NCI-H1930 (cell line): Measurements from ENCODE around the gene GRID2.

Experiments
- DNase-seq, 2 experiments: peaks; one replicate each; lab custom pipeline; 2025; lab: John Stamatoyannopoulos, UW

GRID2 gene

GRCh38 chr4:92679149-92679548, 375.4 kb downstream of the GRID2 start:
- no peak for DNase-seq

DNA sequence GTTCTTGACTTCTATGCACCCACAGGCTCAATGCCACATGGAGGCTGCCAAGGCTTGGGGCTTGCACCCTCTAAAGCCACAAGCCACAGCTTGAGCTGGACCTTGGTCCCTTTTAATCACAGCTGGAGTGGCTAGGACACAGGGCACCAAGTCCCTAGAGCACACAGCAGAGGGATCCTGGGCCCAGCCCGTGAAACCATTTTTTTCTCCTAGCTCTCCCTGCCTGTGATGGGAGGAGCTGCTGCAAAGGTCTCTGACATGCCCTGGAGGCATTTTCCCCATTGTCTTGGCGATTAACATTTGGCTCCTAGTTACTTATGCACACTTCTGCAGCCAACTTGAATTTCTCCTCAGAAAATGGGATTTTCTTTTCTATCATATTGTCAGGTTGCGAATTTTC, 410.9 kb downstream of the GRID2 start:
- DNase-seq = no peak

DNA sequence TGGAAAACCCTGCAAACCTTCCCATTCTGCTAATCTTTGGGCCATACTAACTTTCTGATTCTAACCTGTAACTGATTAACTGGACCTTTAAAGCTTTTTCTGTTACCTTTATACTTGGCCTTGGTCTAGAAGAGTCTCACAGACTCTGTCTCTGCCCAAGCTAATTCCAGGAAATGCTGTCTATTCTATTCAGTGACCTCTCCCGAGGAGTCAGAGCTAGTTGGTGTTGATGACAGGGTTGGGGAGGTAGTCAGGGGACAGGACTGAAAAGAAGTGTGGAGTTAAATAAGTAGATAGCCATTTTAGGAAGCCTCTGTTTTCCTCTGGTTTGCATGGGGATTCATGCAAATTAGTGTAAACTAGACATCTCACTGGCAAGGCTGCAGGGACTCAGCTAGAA, 429.5 kb downstream of the GRID2 start:
- DNase-seq = no peak

GRCh38 chr4:92735025-92735665, 431.4 kb downstream of the GRID2 start:
- DNase-seq = no peak

DNA sequence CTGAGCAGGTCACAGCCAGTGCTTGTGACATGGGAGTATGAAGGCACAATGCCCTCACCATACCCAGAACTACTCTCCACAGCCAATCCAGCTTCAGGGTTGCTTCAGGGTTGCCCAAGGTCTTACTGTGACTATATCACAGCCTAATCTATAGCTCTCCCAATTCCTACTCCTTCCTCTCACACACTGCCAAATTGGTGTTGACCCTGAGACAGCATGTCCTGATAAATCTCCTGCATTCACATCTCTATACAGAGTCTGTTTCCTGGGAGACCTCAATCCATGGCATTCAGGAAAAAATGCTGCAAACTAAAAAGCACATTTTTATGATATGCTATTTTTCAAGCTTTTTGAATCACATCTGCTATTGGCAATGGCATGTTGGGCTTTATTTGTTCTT, 456.7 kb downstream of the GRID2 start:
- DNase-seq = no peak

- no peak for DNase-seq
Observed at GRCh38 chr4:92776080-92776479, 472.3 kb downstream of the GRID2 start.

- DNase-seq = no peak
Observed at GRCh38 chr4:92789741-92790140, 486.0 kb downstream of the GRID2 start.

DNA sequence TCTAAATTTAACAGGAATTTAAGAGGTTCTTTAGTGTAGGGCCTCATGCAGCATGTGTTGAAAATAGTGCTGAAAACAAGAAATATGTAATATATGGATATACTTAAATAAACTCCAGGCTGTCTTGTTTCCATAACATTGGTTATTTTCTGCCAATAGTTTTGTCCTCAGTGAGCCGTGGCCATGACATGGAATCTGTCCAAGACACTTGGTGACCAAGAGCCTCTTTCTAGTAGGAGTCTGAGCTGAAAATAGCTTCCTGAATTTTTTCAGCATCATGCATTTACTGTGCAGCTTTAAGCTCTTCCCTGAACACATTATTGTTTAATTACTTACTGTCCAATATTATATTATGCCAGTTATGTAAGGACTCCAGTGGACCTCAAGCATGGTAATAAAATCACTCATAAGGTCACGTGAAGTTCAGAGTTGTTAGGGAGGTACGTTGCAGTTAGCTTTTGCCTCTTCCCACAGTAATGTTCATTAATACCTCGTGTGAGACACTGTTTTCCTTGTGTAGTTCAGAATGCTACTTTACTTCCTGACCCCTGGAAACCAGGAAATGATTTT, 488.2 kb downstream of the GRID2 start:
- DNase-seq = no peak

DNA sequence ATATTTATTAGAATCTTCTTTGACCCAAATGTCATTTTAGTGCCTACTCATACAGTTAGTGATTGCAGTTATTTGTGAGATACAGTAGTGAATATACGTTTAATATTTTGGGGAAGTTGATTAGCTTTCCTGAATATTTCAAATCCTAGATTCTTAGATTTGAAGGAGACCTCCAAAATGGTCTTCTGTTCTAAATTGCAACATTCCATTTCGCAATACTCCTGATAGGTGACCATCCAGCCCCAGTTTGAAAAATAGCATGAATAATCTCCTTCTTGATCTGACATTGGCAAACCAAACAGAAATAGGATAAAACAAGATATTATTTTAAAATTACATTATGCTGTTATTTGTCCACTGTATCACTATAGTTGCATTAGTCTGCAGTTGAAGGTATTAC, 505.6 kb downstream of the GRID2 start:
- DNase-seq = no peak

DNA sequence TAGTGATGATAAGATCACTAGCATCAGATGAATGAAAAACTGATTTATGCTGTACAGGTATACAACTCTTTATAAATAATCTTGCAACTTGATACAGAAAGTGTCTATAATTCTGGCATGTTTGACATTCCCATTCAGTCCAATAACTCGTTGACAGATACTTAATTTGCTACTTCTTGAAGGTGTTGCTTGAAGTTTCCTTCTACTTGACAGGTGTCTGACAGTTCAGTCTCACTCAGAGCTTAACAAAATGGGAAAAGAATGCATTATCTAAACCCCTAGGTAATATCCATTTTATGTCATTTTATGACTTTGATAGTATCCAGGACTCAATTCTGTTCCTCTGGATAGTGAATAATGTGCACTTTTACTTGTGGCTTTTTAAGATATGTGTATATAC, 508.9 kb downstream of the GRID2 start:
- DNase-seq = no peak

- no peak for DNase-seq
Observed at GRCh38 chr4:92814677-92815076, 510.9 kb downstream of the GRID2 start.

GRCh38 chr4:92825256-92825655, 521.5 kb downstream of the GRID2 start:
- DNase-seq = no peak

GRCh38 chr4:92825791-92826190, 522.0 kb downstream of the GRID2 start:
- no peak for DNase-seq

- DNase-seq = no peak
Observed at GRCh38 chr4:92830771-92831170, 527.0 kb downstream of the GRID2 start.

DNA sequence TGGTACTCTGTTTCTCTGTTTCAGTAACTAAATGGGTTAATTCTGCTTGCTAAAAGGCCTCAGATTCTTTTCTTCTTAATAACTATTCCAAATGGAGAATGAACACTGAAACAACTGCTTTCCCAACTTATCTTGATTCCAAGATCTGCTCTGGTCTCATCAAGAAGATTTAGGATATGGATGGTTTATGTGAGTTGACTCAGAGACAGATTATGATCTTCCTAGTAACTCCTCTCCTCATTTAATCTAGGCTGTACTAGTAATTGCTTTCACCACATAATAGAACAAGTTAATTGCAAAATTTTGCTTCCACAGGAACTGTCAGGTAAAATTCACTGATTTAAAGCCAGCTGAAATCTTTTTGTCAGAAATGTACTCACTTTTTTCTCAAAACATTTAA, 537.1 kb downstream of the GRID2 start:
- DNase-seq = no peak

GRCh38 chr4:92843784-92844183, 540.0 kb downstream of the GRID2 start:
- no peak for DNase-seq

GRCh38 chr4:92847026-92847425, 543.3 kb downstream of the GRID2 start:
- no peak for DNase-seq

- DNase-seq = no peak
Observed at GRCh38 chr4:92862509-92862908, 558.7 kb downstream of the GRID2 start.

- DNase-seq = no peak
Observed at GRCh38 chr4:92864096-92864495, 560.3 kb downstream of the GRID2 start.

GRCh38 chr4:92872604-92873003, 568.8 kb downstream of the GRID2 start:
- no peak for DNase-seq

- no peak for DNase-seq
Observed at GRCh38 chr4:92885632-92886031, 581.9 kb downstream of the GRID2 start.

DNA sequence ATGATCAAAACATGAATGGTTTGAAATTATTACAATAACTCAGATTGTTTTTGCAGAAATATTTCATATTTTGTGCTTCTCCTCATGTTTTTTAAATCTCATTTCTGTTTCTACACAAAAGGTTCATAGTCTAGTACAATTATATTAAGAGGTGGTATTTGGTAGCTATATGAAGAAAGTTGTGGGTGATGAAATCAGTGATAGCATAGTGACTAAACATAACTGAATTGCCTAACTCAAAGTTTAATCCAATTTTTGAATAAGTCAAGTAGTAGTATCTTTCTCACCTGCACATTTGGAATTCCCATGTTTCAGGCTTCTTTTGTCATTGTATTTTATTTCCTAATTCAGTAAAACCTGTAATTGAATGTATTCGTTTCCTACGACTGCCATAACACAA, 648.7 kb downstream of the GRID2 start:
- DNase-seq = no peak

- DNase-seq = no peak
Observed at GRCh38 chr4:92952897-92953296, 649.1 kb downstream of the GRID2 start.

- DNase-seq = no peak
Observed at GRCh38 chr4:92953462-92953861, 649.7 kb downstream of the GRID2 start.
